ENCODE data around the gene ITGA1. TPM values are rescaled to one million over a fixed set of nuclear protein-coding genes. Genes with fewer than 3 reads are reported as not detected.

The ITGA1 gene
- total and polyA plus RNA-seq, 2 of the 13 experiments (the other 11 are each of a cell fraction or from before 2014, with no cell fraction given), result 23.1 to 28.6 TPM

DNA sequence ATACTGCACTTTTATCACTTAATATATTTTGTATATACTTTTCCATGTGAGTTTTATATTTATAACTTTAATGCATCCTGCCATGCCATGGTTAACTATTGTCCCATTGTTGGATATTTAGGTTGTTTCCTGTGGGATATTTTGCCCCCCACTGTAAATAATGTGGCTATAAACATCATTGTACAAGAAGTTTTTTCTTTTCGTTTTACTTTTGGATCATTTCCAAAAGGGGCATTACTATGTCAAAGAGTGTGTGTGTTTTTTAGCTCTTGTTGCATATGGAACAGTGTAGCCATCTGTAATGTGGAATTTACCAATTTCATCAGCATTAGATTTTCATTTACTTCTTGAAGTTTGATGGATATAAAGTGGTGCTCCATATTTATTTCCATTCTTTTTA lies 214.8 kb downstream of the ITGA1 start:
- peak overlapping the region; percentile 83 for H3K27ac ChIP-seq (ENCODE audit: extremely low read length, insufficient read depth, low read length)
- no peak overlapping the region for H3K4me3 ChIP-seq (replicated peaks in 1 of 3; ENCODE audit: insufficient read depth in 1 of 3, low read depth in 2 of 3, low read length in 3 of 3)
- peaks cover 71% of the 10 kb centered on the region for H3K79me2 ChIP-seq (ENCODE audit: insufficient read depth, low read length)
- peaks cover 3 to 23% of the 10 kb centered on the region in 2 experiments for H3K36me3 ChIP-seq (replicated peaks in 1 of 2; ENCODE audit: control insufficient read depth in 1 of 2, insufficient read depth in 2 of 2, low read length in 2 of 2)
- no peak for FAIRE-seq
- H3K4me1 ChIP-seq (ENCODE audit: insufficient read depth, low read length), result peaks cover 99% of the 10 kb centered on the region
- intact Hi-C loops (cut with micrococcal nuclease; ENCODE audit: unreplicated experiment) (no loop called here), in situ Hi-C loops (cut with HindIII; ENCODE audit: extremely low pct_ligation_motif_present, low pct_unique_long_range_greater_than_20kb) (no loop called here)
- no peaks in the 10 kb centered on the region for H4K20me1 ChIP-seq (ENCODE audit: insufficient read depth, low read length)
- no peak overlapping the region for H3K4me2 ChIP-seq (ENCODE audit: low read depth, low read length)
- no peaks in the 10 kb centered on the region for H3K9me3 ChIP-seq (ENCODE audit: low read length)
- H3K27me3 ChIP-seq (ENCODE audit: control insufficient read depth in 1 of 2, insufficient read depth in 2 of 2, low read length in 2 of 2), result no peaks in the 10 kb centered on the region
- no TSS peak for BruUV-seq (replicated peaks)
- ChIA-PET CTCF (ENCODE audit: low intra/inter-chr PET ratio, low total read pairs) (no interaction called here), POLR2A (interaction anchor here (1.4 to 1.6 kb wide), 2 partner anchors 14 to 29 kb away, joined by 4 to 7 read pairs; partner anchors contain the start of gene ITGA2)
- no peak for DNase-seq (ENCODE audit: low spot score)
- no peak overlapping the region for H3K9ac ChIP-seq (ENCODE audit: insufficient read depth, low read depth, low read length)
- H2AFZ ChIP-seq (ENCODE audit: low read length), result no peak overlapping the region
- 80% methylated on average over 1 of the region's 1 CpG for WGBS (ENCODE audit: low lambda C conversion rate)
- TF ChIP-seq ZSCAN29 (CRISPR knock-in tag; conservative IDR thresholded peaks at IDR 0.05) (no peak), SOX13 (IDR thresholded peaks at IDR 0.05) (no peak), SOX13 (CRISPR knock-in tag; conservative IDR thresholded peaks at IDR 0.05 in 1 of 2, IDR thresholded peaks at IDR 0.05 in 1 of 2) (no peak)
- no peak for ATAC-seq

DNA sequence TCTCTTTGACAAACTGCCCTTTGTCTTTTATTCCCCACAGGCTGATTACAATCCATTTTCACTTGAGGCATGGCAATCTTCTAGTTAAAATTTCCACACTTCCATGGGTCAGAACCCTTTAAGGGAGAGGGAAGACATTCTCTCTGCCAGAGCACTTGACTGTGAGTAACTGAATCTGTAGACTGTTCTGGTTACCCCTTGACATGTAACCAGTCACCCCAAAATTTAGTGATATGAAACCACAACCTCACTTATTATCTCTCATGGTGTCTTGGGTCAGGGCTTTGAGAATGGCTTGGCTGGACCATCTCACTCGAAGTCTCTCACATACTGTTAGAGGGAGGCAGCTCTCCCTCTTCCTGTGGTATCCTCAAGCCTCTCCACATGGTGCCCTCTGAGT lies 215.4 kb downstream of the ITGA1 start:
- ATAC-seq, result no peak
- peaks cover 99% of the 10 kb centered on the region for H3K4me1 ChIP-seq (ENCODE audit: insufficient read depth, low read length)
- H4K20me1 ChIP-seq (ENCODE audit: insufficient read depth, low read length), result no peaks in the 10 kb centered on the region
- no peak overlapping the region for H3K9ac ChIP-seq (ENCODE audit: insufficient read depth, low read depth, low read length)
- TF ChIP-seq NFRKB (IDR thresholded peaks at IDR 0.05) (no peak), SSRP1 (CRISPR knock-in tag; IDR thresholded peaks at IDR 0.05) (0 out of 2 replicates have a peak, but pooled peaks have one; percentile 82), TEAD2 (CRISPR knock-in tag; IDR thresholded peaks at IDR 0.05) (no peak), MED1 (CRISPR knock-in tag; IDR thresholded peaks at IDR 0.05) (0 out of 2 replicates have a peak, but pooled peaks have one; percentile 21), AGO1 (IDR thresholded peaks at IDR 0.05; ENCODE audit: low read depth, low read length, poor library complexity, severe bottlenecking) (no peak), XBP1 (CRISPR knock-in tag; IDR thresholded peaks at IDR 0.05) (no peak), FOXO1 (CRISPR knock-in tag; IDR thresholded peaks at IDR 0.05) (no peak), ZNF558 (CRISPR knock-in tag; IDR thresholded peaks at IDR 0.05; ENCODE audit: borderline replicate concordance) (no peak), ZNF136 (CRISPR knock-in tag; IDR thresholded peaks at IDR 0.05; ENCODE audit: low read depth) (no peak), ZNF605 (CRISPR knock-in tag; IDR thresholded peaks at IDR 0.05) (no peak), JUN (CRISPR knock-in tag; IDR thresholded peaks at IDR 0.05) (no peak), IKZF1 (IDR thresholded peaks at IDR 0.05) (no peak), ZNF121 (CRISPR knock-in tag; IDR thresholded peaks at IDR 0.05) (no peak), MED13 (CRISPR knock-in tag; IDR thresholded peaks at IDR 0.05) (no peak)
- TF ChIP-seq, protein P1, sequence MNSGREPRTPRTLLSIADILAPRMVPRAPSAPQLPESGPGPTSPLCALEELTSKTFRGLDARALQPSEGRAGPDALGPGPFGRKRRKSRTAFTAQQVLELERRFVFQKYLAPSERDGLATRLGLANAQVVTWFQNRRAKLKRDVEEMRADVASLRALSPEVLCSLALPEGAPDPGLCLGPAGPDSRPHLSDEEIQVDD (CRISPR knock-in tag; IDR thresholded peaks at IDR 0.05; ENCODE audit: borderline replicate concordance), result no peak
- TF ChIP-seq, protein P2, sequence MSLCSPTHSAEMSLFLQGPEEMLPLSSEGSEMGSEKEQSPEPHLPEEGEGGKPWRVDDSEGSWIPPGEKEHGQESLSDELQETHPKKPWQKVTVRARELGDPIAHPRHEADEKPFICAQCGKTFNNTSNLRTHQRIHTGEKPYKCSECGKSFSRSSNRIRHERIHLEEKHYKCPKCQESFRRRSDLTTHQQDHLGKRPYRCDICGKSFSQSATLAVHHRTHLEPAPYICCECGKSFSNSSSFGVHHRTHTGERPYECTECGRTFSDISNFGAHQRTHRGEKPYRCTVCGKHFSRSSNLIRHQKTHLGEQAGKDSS (CRISPR knock-in tag; IDR thresholded peaks at IDR 0.05; ENCODE audit: borderline replicate concordance, low read depth), result peak; percentile 83; the same call in 1 of the 2 replicates
- TF ChIP-seq, protein P3, sequence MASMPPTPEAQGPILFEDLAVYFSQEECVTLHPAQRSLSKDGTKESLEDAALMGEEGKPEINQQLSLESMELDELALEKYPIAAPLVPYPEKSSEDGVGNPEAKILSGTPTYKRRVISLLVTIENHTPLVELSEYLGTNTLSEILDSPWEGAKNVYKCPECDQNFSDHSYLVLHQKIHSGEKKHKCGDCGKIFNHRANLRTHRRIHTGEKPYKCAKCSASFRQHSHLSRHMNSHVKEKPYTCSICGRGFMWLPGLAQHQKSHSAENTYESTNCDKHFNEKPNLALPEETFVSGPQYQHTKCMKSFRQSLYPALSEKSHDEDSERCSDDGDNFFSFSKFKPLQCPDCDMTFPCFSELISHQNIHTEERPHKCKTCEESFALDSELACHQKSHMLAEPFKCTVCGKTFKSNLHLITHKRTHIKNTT (CRISPR knock-in tag; IDR thresholded peaks at IDR 0.05), result no peak
- no peak overlapping the region for H3K4me3 ChIP-seq (replicated peaks in 1 of 3; ENCODE audit: insufficient read depth in 1 of 3, low read depth in 2 of 3, low read length in 3 of 3)
- H3K9me3 ChIP-seq (ENCODE audit: low read length), result no peaks in the 10 kb centered on the region
- intact Hi-C loops (cut with micrococcal nuclease; ENCODE audit: unreplicated experiment) (no loop called here), in situ Hi-C loops (cut with HindIII; ENCODE audit: extremely low pct_ligation_motif_present, low pct_unique_long_range_greater_than_20kb) (no loop called here)
- FAIRE-seq, result no peak
- H3K27ac ChIP-seq (ENCODE audit: extremely low read length, insufficient read depth, low read length), result peak overlapping the region; percentile 83
- BruUV-seq (replicated peaks), result no TSS peak
- peaks cover 4 to 23% of the 10 kb centered on the region in 2 experiments for H3K36me3 ChIP-seq (replicated peaks in 1 of 2; ENCODE audit: control insufficient read depth in 1 of 2, insufficient read depth in 2 of 2, low read length in 2 of 2)
- no peak for DNase-seq (ENCODE audit: low spot score)
- peaks cover 67% of the 10 kb centered on the region for H3K79me2 ChIP-seq (ENCODE audit: insufficient read depth, low read length)
- CTCF ChIA-PET (ENCODE audit: low intra/inter-chr PET ratio, low total read pairs), result no interaction called here
- 100% methylated on average over 1 of the region's 1 CpG for WGBS (ENCODE audit: low lambda C conversion rate)
- H3K27me3 ChIP-seq (ENCODE audit: control insufficient read depth in 1 of 2, insufficient read depth in 2 of 2, low read length in 2 of 2), result no peaks in the 10 kb centered on the region
- POLR2A ChIA-PET, result interaction anchor here (1.4 to 1.6 kb wide), 2 partner anchors 14 to 28 kb away, joined by 4 to 7 read pairs; partner anchors contain the start of gene ITGA2
- H2AFZ ChIP-seq (ENCODE audit: low read length), result no peak overlapping the region
- no peak overlapping the region; the same call in 1 of the 2 replicates for H3K4me2 ChIP-seq (ENCODE audit: low read depth, low read length)

Measured in HepG2 (cell line).